ENCODE measurements around the gene ADARB2.

- TF ChIP-seq EZH2 (IDR thresholded peaks at IDR 0.05; ENCODE audit: borderline replicate concordance): no peak
- TF ChIP-seq CTCF (IDR thresholded peaks at IDR 0.05; ENCODE audit: poor library complexity): no peak
- no peak for TF ChIP-seq EZH2phosphoT487 (IDR thresholded peaks at IDR 0.05; ENCODE audit: low read depth, severe bottlenecking, unreplicated experiment)
These were observed 531.2 kb downstream of the ADARB2 start for GRCh38 chr10:1206101-1206500.

Data from hepatocyte (in vitro differentiated cells).